IPS DF 6.9 (cell line): ENCODE measurements around the gene SLC37A2.
"Not testable (repeated sequence)": the region's sequence is repeated elsewhere in the genome, so short reads cannot be mapped to it uniquely, and the experiment has no call there.

Source experiments
- DNase-seq: peaks from one replicate; pipeline ENCODE4 v3.0.0-alpha.2; 2013; ENCODE audit warnings: low read depth, low spot score
- H3K27ac ChIP-seq: one replicate; pipeline ENCODE4 v1.5.1; 2013; ENCODE audit warnings: low read length, control low read depth
- H3K27me3 ChIP-seq: 2 replicates; pipeline ENCODE4 v1.6.1; 2013; ENCODE audit warnings: mild to moderate bottlenecking, low read length; ENCODE audit not compliant: control insufficient read depth, insufficient read depth
- H3K36me3 ChIP-seq: 2 replicates; pipeline ENCODE4 v1.6.1; 2013; ENCODE audit warnings: low read length; ENCODE audit not compliant: control insufficient read depth, insufficient read depth
- H3K4me1 ChIP-seq: 2 replicates; pipeline ENCODE4 v1.6.1; 2013; ENCODE audit warnings: low read length; ENCODE audit not compliant: control insufficient read depth, insufficient read depth
- H3K4me3 ChIP-seq: 2 replicates; pipeline ENCODE4 v1.5.1; 2013; ENCODE audit warnings: mild to moderate bottlenecking, low read length
- H3K9me3 ChIP-seq: 2 replicates; pipeline ENCODE4 v1.6.1; 2013; ENCODE audit warnings: low read length, inconsistent platforms; ENCODE audit not compliant: control insufficient read depth, insufficient read depth
- WGBS: extraction: QIAGEN DNeasy Blood & Tissue Kit; methylation state at CpG from one replicate; pipeline ENCODE4 v1.1.7; 2013; ENCODE audit warnings: mixed read lengths, missing lambda C conversion rate; ENCODE audit not compliant: insufficient read length, insufficient coverage; 5-methylcytosine and 5-hydroxymethylcytosine counted together

Gene SLC37A2

DNA sequence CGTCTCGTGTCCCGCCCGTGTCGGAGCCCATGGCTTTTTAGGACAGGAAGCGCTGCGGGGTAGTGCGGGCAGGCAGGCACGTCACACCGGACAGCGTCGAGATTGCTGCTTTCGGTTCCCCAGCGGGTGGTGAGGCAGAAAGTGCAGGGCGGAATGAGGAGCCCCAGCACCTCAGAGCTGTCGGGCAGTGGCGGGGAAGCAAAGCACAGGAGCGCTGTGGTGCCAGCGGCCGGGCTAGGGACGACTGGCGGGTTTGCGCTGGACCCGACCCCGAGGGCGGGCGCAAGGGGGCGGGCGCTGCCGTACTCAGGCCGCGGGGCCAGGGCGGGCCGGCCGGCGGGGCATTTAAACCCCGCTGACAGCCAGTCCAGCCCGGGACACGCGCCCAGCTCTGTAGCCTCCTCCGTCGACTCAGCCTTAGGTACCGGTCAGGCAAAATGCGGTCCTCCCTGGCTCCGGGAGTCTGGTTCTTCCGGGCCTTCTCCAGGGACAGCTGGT is at the start of gene SLC37A2:
TSS of gene SLC37A2 (plus strand) at position 375 of the 498 bp plus-strand sequence. CDS start at position 438, 63 bp downstream.
- no CpG with 5 or more reads among the region's 46 CpGs for WGBS
- no peak within 1 kb of the TSS for H3K27ac ChIP-seq

DNA sequence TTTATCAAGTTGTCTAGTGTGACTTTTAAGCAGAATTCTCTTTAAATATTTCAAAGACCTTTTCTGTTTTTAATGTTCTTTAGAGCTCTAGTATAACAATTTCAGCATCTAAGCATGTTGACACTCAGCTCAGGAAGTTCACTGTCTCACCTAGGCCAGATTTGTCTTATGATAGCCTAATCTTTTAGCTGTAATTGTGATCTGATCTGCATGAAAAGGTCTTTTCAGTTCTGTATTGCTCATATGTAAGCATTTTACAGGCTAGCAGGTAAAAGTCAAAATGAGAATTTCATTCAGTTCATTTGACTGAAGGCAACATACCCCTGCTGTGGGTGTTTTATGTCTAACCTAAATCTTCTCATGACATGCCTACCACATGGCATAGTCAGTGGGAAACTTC is 46.7 kb upstream of the SLC37A2 start:
- DNase-seq = no peak
- H3K4me3 ChIP-seq = no peak overlapping the region
- no peaks in the 10 kb centered on the region for H3K4me1 ChIP-seq
- no peaks in the 10 kb centered on the region for H3K9me3 ChIP-seq
- no peaks in the 10 kb centered on the region for H3K27me3 ChIP-seq
- no peaks in the 10 kb centered on the region for H3K36me3 ChIP-seq
- H3K27ac ChIP-seq = no peak overlapping the region

More for the DNA sequence above, at the start of gene SLC37A2:
- H3K4me3 ChIP-seq = peak within 1 kb of the TSS; percentile 49; the same call in 1 of the 2 replicates
- H3K36me3 ChIP-seq = no peaks in the 10 kb centered on the region
- peaks cover 14% of the 10 kb centered on the region; the same call in 1 of the 2 replicates for H3K27me3 ChIP-seq
- DNase-seq = no peak
- H3K9me3 ChIP-seq = no peaks in the 10 kb centered on the region
- no peaks in the 10 kb centered on the region for H3K4me1 ChIP-seq

DNA sequence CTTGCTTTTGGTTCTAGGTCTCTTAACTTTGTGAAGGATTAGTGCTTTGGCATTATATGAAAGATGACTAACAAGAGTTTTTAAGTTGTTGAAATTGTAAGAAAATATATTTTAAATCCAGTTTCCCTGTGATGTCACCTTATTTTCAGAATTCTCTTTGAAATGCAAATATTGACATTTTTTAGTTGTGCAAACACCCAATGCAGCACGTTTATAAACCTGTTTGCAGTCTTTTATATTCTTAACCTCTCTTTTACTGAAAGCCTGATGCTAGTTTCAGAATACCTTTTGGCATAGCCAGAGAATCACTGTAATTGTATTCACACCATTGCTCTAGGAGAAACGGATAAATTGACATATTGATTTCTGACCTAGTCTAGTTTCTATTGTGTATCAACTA is 42.8 kb upstream of the SLC37A2 start:
- Histone ChIP-seq H3K27me3 (no peaks in the 10 kb centered on the region), H3K36me3 (no peaks in the 10 kb centered on the region), H3K9me3 (no peaks in the 10 kb centered on the region), H3K27ac (no peak overlapping the region), H3K4me1 (no peaks in the 10 kb centered on the region), H3K4me3 (no peak overlapping the region)
- WGBS = no CpG with 5 or more reads among the region's 2 CpGs
- DNase-seq = no peak

DNA sequence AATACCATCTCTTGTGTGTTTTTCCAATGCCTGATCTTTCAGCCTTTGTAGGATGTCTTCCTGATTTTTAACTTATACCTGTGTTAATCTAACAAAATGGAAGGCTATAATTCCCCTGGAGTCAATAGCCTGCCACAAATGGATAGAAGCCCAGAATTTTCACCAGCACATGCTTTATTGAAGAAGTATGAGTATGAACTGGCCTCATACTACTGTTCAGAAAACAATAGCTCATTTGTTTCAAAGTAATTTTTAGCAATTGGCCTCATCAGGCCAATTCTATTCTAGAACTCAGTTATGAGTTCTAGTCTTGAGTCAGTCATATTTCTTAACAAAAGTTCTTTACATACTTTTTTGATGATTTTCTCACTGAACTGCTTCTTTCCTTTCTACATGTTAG is 40.6 kb upstream of the SLC37A2 start:
- H3K27me3 ChIP-seq = no peaks in the 10 kb centered on the region
- no peak for DNase-seq
- no peak overlapping the region for H3K27ac ChIP-seq
- H3K4me3 ChIP-seq = no peak overlapping the region
- no peaks in the 10 kb centered on the region for H3K36me3 ChIP-seq
- H3K9me3 ChIP-seq = no peaks in the 10 kb centered on the region
- no peaks in the 10 kb centered on the region for H3K4me1 ChIP-seq

DNA sequence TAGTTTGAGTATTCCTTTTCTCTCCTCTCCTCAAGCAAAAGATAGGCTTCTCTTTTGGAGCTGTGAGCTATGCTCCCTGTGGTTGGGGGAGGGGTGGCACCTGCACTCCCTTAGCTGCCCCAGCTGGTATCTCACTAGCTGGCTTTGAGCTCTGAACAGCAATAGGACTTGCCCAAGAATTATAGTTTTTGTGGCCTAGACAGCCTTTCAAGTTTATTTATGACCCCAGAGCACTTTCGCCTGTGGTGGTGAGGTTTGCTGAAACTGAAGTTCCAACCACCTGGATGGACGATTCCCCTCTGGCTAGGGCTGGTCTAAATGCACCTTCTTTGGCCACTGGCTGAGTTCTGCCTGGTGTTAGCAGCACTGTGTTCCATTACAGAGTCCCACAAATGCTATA is 37.1 kb upstream of the SLC37A2 start:
- no CpG with 5 or more reads among the region's 2 CpGs for WGBS
- no peaks in the 10 kb centered on the region for H3K36me3 ChIP-seq
- H3K27me3 ChIP-seq = no peaks in the 10 kb centered on the region
- H3K4me3 ChIP-seq = no peak overlapping the region
- no peaks in the 10 kb centered on the region for H3K9me3 ChIP-seq
- H3K4me1 ChIP-seq = no peaks in the 10 kb centered on the region
- H3K27ac ChIP-seq = no peak overlapping the region
- no peak for DNase-seq

DNA sequence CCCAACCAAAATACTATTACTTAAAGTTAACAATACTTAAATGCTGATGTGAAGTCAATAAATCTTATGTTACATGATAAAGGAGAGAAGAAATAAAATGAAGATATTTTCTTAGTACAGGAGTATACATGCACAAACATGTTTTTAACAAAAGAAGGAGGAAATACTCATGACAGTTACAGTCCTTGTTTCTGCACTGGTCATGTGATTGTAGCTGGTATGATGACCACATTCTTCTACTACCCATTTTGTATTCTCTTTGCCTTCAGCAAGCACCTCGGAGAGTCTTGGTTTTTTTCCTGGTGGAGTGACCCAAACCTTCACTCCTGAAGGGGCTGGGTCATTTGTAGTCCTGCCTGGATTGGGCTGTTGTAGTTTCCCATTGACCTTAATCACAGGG is 33.7 kb upstream of the SLC37A2 start:
- not testable (repeated sequence) for H3K27me3 ChIP-seq, H3K9me3 ChIP-seq, DNase-seq, H3K4me3 ChIP-seq, H3K36me3 ChIP-seq, H3K27ac ChIP-seq, H3K4me1 ChIP-seq
- WGBS = no CpG with 5 or more reads among the region's 1 CpG

DNA sequence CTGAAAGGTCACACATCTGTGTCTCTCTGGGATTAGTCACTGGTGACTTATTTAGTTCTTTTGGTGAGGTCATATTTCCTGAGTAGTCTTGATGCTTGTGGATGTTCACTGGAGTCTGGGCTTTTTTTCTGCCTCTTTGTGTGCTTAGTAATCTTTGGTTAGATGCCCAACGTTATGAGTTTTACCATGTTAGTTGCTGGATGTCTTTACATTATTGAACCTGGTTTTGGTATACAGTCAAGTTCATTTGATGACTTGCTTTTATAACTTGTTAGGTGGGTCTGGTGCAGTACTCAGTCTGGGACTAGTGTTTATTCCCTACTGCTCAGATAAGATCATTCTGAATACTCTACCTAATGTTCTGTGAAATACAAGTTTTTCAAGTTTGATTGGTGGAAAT is 26.2 kb upstream of the SLC37A2 start:
- no peak for DNase-seq
- no peak overlapping the region for H3K27ac ChIP-seq
- WGBS = no CpG with 5 or more reads among the region's 1 CpG
- H3K4me1 ChIP-seq = no peaks in the 10 kb centered on the region
- no peaks in the 10 kb centered on the region for H3K9me3 ChIP-seq
- no peaks in the 10 kb centered on the region for H3K27me3 ChIP-seq
- no peaks in the 10 kb centered on the region for H3K36me3 ChIP-seq
- H3K4me3 ChIP-seq = no peak overlapping the region

DNA sequence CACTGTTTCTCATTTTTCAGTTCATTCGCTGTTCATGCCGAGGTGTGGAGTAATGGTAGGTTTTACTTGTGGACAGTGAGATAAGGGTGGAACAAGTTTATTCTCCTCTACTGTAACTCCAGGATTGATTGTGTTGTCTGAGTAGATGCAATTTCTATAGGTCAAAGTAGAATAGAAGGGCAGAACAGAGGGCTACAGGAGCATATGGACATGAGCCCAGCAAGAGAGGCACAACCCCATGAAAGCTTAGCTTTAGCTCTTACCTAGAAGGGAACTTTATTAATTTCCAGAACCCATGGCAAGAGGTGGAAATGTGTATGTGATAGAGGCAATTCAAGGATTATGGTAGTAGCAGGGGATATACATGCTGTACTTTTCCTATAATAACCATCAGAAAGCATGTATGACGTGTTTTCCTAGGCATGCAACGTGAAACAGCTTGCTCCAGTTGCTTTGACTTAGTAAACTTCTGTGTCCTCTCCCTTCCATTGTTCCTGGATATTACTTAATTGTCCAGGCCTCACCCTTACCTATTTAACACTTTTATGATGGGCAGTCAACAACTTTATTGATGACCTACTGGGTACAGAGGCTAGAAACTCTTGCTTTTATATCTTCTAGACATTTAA is 13.8 kb upstream of the SLC37A2 start:
- no peak for DNase-seq
- Histone ChIP-seq H3K27me3 (no peaks in the 10 kb centered on the region), H3K36me3 (no peaks in the 10 kb centered on the region), H3K4me1 (no peaks in the 10 kb centered on the region), H3K27ac (no peak overlapping the region), H3K4me3 (no peak overlapping the region), H3K9me3 (no peaks in the 10 kb centered on the region)
- no CpG with 5 or more reads among the region's 4 CpGs for WGBS

DNA sequence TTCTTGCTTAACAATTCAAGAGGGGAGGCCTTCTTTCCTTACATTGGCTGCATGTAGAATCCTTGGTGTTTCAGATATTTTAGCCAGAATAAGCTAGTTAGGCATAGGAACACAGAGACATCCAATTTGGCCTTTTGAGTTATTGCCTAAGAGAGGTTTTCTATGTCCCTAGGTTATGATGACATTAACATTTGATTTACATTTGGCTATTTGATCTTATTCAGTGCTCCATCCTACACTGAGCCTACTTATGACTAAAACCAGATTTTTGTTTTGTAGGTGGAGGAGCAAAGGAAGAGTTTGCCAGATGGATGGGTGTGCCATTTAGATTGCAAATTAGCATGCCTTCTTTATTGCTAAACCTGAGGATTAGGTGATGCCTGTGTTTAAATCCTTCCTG is 11.1 kb upstream of the SLC37A2 start:
- H3K4me3 ChIP-seq = no peak overlapping the region
- no peaks in the 10 kb centered on the region for H3K9me3 ChIP-seq
- no peaks in the 10 kb centered on the region for H3K27me3 ChIP-seq
- H3K27ac ChIP-seq = no peak overlapping the region
- DNase-seq = no peak
- H3K4me1 ChIP-seq = no peaks in the 10 kb centered on the region
- no peaks in the 10 kb centered on the region for H3K36me3 ChIP-seq

DNA sequence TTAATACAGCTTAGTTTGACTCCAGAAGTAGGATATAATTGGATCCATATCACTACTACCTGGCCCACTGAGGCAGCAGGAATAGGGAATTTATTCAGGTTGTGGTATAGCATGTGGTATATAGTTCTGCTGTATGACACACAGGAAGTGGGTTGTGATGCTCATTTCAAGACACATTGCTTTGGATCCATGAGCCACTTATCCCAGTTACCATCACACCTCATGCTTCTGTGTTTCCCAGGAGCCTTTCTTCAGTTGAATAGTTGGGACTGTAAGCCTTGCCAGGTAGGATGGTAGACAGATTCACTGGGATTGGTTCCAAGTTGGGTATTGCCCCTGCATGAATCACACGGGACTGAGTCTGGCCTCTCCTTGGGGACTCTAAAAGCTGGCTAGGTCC is 9.9 kb upstream of the SLC37A2 start:
- Histone ChIP-seq H3K4me3 (no peak overlapping the region), H3K27ac (no peak overlapping the region), H3K9me3 (no peaks in the 10 kb centered on the region), H3K27me3 (no peaks in the 10 kb centered on the region), H3K4me1 (no peaks in the 10 kb centered on the region), H3K36me3 (no peaks in the 10 kb centered on the region)
- no CpG with 5 or more reads among the region's 1 CpG for WGBS
- no peak for DNase-seq

DNA sequence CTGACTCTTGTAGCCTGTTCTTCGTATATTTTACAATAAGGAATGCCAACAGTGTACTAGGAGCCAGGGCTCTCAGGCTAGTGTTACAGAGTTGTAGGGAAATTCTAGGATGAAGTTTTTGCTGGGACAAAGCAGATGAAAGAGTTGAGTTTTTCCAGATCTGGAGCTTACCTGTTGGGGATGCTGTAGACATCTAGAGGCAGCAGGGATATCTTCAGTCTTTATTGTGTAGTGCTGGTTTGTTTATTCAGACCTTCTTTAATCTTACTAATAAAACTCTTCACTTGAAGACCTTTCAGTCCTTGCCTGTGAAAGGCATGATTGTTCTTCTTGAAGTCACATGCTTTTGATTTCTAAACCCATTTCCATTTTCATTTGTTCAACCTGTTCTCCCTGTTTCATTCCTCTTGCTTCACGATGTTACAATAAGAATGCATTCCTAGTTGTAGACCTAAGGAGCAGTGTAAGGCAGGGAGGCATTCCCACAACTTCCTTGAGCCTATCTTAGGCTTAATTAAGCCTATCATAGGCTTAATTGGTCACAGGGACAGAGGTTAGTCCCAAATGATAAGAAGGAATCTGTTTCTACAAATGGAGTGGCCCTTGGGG is 7.9 kb upstream of the SLC37A2 start:
- WGBS = no CpG with 5 or more reads among the region's 2 CpGs
- Histone ChIP-seq H3K27me3 (no peaks in the 10 kb centered on the region), H3K36me3 (no peaks in the 10 kb centered on the region), H3K9me3 (no peaks in the 10 kb centered on the region), H3K27ac (no peak overlapping the region), H3K4me3 (no peak overlapping the region), H3K4me1 (no peaks in the 10 kb centered on the region)
- no peak for DNase-seq
